ENCODE measurements around the gene DMRT1.

DNA sequence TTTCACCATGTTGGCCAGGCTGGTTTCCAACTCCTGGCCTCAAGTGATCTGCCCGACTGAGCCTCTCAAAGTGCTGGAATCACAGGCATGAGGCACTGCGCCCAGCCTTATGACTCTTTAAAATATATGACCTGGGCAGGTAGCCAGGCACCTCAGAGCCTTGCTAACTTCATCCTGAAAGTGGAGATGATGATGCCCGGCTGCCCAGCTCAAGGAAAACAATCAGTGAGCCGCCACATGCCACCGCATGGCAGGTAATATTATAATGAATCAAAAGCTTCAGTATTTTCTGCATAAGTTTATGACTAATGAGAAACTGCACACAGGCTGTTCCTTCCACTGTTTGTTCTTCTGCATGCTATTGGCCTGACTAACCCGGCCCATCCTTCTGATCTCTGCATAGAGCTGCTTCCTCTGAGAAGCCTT lies 30.4 kb upstream of the DMRT1 start:
- TF ChIP-seq, protein P1, sequence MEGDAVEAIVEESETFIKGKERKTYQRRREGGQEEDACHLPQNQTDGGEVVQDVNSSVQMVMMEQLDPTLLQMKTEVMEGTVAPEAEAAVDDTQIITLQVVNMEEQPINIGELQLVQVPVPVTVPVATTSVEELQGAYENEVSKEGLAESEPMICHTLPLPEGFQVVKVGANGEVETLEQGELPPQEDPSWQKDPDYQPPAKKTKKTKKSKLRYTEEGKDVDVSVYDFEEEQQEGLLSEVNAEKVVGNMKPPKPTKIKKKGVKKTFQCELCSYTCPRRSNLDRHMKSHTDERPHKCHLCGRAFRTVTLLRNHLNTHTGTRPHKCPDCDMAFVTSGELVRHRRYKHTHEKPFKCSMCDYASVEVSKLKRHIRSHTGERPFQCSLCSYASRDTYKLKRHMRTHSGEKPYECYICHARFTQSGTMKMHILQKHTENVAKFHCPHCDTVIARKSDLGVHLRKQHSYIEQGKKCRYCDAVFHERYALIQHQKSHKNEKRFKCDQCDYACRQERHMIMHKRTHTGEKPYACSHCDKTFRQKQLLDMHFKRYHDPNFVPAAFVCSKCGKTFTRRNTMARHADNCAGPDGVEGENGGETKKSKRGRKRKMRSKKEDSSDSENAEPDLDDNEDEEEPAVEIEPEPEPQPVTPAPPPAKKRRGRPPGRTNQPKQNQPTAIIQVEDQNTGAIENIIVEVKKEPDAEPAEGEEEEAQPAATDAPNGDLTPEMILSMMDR (IDR thresholded peaks at IDR 0.05): no peak
- TF ChIP-seq POLR2A (IDR thresholded peaks at IDR 0.05): no peak
